Panc1 (cell line): ENCODE results near the gene PYDC1.

Experiments
- POLR2AphosphoS5 ChIP-seq: IDR thresholded peaks from 2 replicates; pipeline ENCODE4 v1.6.1; 2012; ENCODE audit warnings: mild to moderate bottlenecking, low read depth, low read length, moderate library complexity
- REST ChIP-seq, 2 experiments: IDR thresholded peaks; 2 replicates each; pipeline ENCODE4 v1.6.1; 2011 to 2012; ENCODE audit warnings: low read depth in 2 of 2, control low read depth in 1 of 2, low read length in 1 of 2, mild to moderate bottlenecking in 1 of 2, moderate library complexity in 1 of 2; ENCODE audit not compliant: insufficient read depth in 1 of 2
- SIN3A ChIP-seq: IDR thresholded peaks from 2 replicates; pipeline ENCODE4 v1.6.1; 2012; ENCODE audit warnings: low read depth, mild to moderate bottlenecking, low read length, moderate library complexity, borderline replicate concordance; ENCODE audit not compliant: insufficient read depth
- TCF7L2 ChIP-seq: IDR thresholded peaks from 2 replicates; pipeline ENCODE4 v1.6.1; 2011; ENCODE audit warnings: mild to moderate bottlenecking, low read depth, low read length, inconsistent platforms
- TF ChIP-seq, protein P1 (sequence below): fragments of 450-650 bp; IDR thresholded peaks from 2 replicates; pipeline ENCODE4 v1.5.1; 2017; ENCODE audit warnings: mild to moderate bottlenecking

DNA sequence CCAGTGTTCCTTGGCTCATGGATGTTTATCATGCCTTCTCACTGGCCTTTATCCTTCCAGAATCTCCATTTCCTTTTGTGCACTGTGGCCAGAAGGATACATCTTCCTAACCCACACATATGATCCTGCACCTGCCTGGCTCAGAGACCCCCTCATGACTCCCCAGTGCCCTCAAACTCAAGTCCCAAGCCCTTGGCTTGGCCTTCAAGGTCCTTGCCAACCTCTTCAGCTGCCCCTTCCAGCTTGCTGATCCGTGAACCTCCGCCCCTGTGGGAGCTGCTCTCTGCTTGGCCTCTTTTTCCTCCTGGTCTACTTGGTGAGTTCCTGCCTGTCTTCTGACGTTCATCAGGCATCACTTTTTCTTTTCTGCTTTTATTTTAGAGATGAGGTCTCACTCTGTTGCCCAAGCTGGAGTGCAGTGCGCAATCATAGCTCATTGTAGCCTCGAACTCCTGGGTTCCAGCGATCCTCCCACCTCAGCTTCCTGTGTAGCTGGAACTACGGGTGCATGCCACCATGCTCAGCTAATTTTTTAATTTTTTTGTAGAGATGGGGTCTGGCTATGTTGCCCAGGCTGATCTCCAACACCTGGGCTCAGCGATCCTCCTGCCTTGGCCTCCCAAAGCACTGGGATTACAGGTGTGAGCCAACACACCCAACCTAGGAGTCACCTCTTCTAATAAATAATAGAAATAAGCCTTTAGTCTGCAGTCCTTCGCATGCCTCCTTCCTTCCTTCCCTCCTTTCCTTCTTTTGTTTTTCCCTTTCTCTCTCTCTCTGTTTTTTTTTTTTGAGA, 11.9 kb downstream of the PYDC1 start:
- TF ChIP-seq, protein P1, sequence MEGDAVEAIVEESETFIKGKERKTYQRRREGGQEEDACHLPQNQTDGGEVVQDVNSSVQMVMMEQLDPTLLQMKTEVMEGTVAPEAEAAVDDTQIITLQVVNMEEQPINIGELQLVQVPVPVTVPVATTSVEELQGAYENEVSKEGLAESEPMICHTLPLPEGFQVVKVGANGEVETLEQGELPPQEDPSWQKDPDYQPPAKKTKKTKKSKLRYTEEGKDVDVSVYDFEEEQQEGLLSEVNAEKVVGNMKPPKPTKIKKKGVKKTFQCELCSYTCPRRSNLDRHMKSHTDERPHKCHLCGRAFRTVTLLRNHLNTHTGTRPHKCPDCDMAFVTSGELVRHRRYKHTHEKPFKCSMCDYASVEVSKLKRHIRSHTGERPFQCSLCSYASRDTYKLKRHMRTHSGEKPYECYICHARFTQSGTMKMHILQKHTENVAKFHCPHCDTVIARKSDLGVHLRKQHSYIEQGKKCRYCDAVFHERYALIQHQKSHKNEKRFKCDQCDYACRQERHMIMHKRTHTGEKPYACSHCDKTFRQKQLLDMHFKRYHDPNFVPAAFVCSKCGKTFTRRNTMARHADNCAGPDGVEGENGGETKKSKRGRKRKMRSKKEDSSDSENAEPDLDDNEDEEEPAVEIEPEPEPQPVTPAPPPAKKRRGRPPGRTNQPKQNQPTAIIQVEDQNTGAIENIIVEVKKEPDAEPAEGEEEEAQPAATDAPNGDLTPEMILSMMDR = no peak
- no peak for TF ChIP-seq POLR2AphosphoS5
- no peak for TF ChIP-seq SIN3A
- no peak for TF ChIP-seq TCF7L2
- TF ChIP-seq REST (IDR thresholded peaks at IDR 0.05; ENCODE audit: insufficient read depth in 1 of 2, low read depth in 2 of 2, low read length in 1 of 2) = no peak
